HepG2 (cell line): ENCODE data around the gene CCDC158. TPM values are rescaled to one million over a fixed set of nuclear protein-coding genes. Genes with fewer than 3 reads are reported as not detected.

Experiments
- CENPT ChIP-seq: sonication (generic); formaldehyde crosslinking; IDR thresholded peaks from 2 replicates; pipeline ENCODE4 v1.8.0; 2022; ENCODE audit warnings: low read depth, mild to moderate bottlenecking, moderate library complexity, missing genetic modification reagents
- FOSL1 ChIP-seq: sonication (generic); formaldehyde crosslinking; IDR thresholded peaks from 2 replicates; pipeline ENCODE4 v1.9.0; 2021; ENCODE audit warnings: missing genetic modification reagents, borderline replicate concordance
- MIXL1 ChIP-seq: IDR thresholded peaks from 2 replicates; pipeline ENCODE4 v1.6.1; 2016
- MXD4 ChIP-seq: IDR thresholded peaks from 2 replicates; pipeline ENCODE4 v1.6.1; 2016; ENCODE audit warnings: mild to moderate bottlenecking, missing biosample characterization, missing genetic modification reagents
- RARA ChIP-seq: IDR thresholded peaks from 2 replicates; pipeline ENCODE4 v1.6.1; 2016; ENCODE audit warnings: missing genetic modification reagents, missing compliant biosample characterization
- RARG ChIP-seq: sonication (generic); formaldehyde crosslinking; IDR thresholded peaks from 2 replicates; pipeline ENCODE4 v1.4.0; 2020; ENCODE audit warnings: low read depth, mild to moderate bottlenecking, missing genetic modification reagents
- SETDB1 ChIP-seq: sonication (generic); formaldehyde crosslinking; IDR thresholded peaks from 2 replicates; pipeline ENCODE4 v1.5.1; 2020; ENCODE audit warnings: missing genetic modification reagents, mild to moderate bottlenecking, borderline replicate concordance
- SNRNP70 ChIP-seq: fragments of 200-400 bp; formaldehyde crosslinking; IDR thresholded peaks from 2 replicates; pipeline ENCODE4 v1.6.1; 2017; ENCODE audit warnings: mild to moderate bottlenecking, low read depth, low read length, moderate library complexity
- SUZ12 ChIP-seq: fragments of 150-350 bp; IDR thresholded peaks from 2 replicates; pipeline ENCODE4 v1.6.1; 2014; ENCODE audit warnings: low read depth, low read length
- ZC3H4 ChIP-seq: sonication (generic); formaldehyde crosslinking; IDR thresholded peaks from 2 replicates; pipeline ENCODE4 v1.4.0; 2020; ENCODE audit warnings: missing genetic modification reagents, borderline replicate concordance
- ZNF138 ChIP-seq: sonication (generic); formaldehyde crosslinking; IDR thresholded peaks from 2 replicates; pipeline ENCODE4 v1.5.0; 2020; ENCODE audit warnings: mild to moderate bottlenecking, low read depth, missing genetic modification reagents
- ZNF160 ChIP-seq: sonication (generic); formaldehyde crosslinking; IDR thresholded peaks from 2 replicates; pipeline ENCODE4 v1.8.0; 2022; ENCODE audit warnings: mild to moderate bottlenecking, inconsistent platforms, missing genetic modification reagents
- ZNF225 ChIP-seq: sonication (generic); formaldehyde crosslinking; IDR thresholded peaks from 2 replicates; pipeline ENCODE4 v1.4.0; 2020; ENCODE audit warnings: mild to moderate bottlenecking, missing genetic modification reagents
- ZNF230 ChIP-seq: sonication (generic); formaldehyde crosslinking; IDR thresholded peaks from 2 replicates; pipeline ENCODE4 v1.4.0; 2020; ENCODE audit warnings: mild to moderate bottlenecking, missing genetic modification reagents
- ZNF292 ChIP-seq: sonication (generic); formaldehyde crosslinking; IDR thresholded peaks from 2 replicates; pipeline ENCODE4 v1.8.1; 2022; ENCODE audit warnings: mild to moderate bottlenecking, low read depth, missing genetic modification reagents, borderline replicate concordance
- ZNF510 ChIP-seq: sonication (generic); formaldehyde crosslinking; IDR thresholded peaks from 2 replicates; pipeline ENCODE4 v1.4.0; 2020; ENCODE audit warnings: low read depth, mild to moderate bottlenecking, missing genetic modification reagents
- ZNF577 ChIP-seq: sonication (generic); formaldehyde crosslinking; IDR thresholded peaks from 2 replicates; pipeline ENCODE4 v1.4.0; 2020; ENCODE audit warnings: mild to moderate bottlenecking, low read depth, missing genetic modification reagents, borderline replicate concordance
- ZNF883 ChIP-seq: sonication (generic); formaldehyde crosslinking; IDR thresholded peaks from 2 replicates; pipeline ENCODE4 v1.5.1; 2020; ENCODE audit warnings: mild to moderate bottlenecking, missing genetic modification reagents; ENCODE audit errors: not compliant biosample characterization
- polyA plus RNA-seq, 8 experiments: library from polyadenylated mRNA; depleted of rRNA in 3 of 8; stranded (reverse) in 7 of 8; unstranded in 1 of 8; fragments of >200 nt; fragmentation: Illumina TruSeq in 4 of 8; extraction: Trizol in 4 of 8; gene quantifications; 2 replicates each; pipeline versions ENCODE4 v1.2.1 to v1.2.3, GENCODE V29; 2011 to 2016; ENCODE audit warnings: low read depth in 4 of 8, missing spikeins in 1 of 8, mixed read lengths in 1 of 8; ENCODE audit not compliant: insufficient read depth in 1 of 8
- total RNA-seq, 5 experiments: library from RNA; depleted of rRNA; stranded (reverse); fragments of >200 nt; fragmentation: Illumina TruSeq; extraction: Trizol; gene quantifications; 2 replicates each; pipeline ENCODE4 v1.2.3, GENCODE V29; 2016; ENCODE audit warnings: low read depth in 1 of 5
- TF ChIP-seq, protein P1 (sequence below): sonication (generic); formaldehyde crosslinking; IDR thresholded peaks from 2 replicates; pipeline ENCODE4 v1.4.0; 2020; ENCODE audit warnings: missing genetic modification reagents, mild to moderate bottlenecking, borderline replicate concordance
- TF ChIP-seq, protein P2 (sequence below): sonication (generic); formaldehyde crosslinking; IDR thresholded peaks from 2 replicates; pipeline ENCODE4 v1.4.0; 2020; ENCODE audit warnings: missing genetic modification reagents
- TF ChIP-seq, protein P3 (sequence below): sonication (generic); formaldehyde crosslinking; IDR thresholded peaks from 2 replicates; pipeline ENCODE4 v1.8.0; 2022; ENCODE audit warnings: mild to moderate bottlenecking, missing genetic modification reagents, moderate library complexity

CCDC158 gene
- total and polyA plus RNA-seq, 2 of the 13 experiments (the other 11 are each of a cell fraction or from before 2014, with no cell fraction given), result not detected

DNA sequence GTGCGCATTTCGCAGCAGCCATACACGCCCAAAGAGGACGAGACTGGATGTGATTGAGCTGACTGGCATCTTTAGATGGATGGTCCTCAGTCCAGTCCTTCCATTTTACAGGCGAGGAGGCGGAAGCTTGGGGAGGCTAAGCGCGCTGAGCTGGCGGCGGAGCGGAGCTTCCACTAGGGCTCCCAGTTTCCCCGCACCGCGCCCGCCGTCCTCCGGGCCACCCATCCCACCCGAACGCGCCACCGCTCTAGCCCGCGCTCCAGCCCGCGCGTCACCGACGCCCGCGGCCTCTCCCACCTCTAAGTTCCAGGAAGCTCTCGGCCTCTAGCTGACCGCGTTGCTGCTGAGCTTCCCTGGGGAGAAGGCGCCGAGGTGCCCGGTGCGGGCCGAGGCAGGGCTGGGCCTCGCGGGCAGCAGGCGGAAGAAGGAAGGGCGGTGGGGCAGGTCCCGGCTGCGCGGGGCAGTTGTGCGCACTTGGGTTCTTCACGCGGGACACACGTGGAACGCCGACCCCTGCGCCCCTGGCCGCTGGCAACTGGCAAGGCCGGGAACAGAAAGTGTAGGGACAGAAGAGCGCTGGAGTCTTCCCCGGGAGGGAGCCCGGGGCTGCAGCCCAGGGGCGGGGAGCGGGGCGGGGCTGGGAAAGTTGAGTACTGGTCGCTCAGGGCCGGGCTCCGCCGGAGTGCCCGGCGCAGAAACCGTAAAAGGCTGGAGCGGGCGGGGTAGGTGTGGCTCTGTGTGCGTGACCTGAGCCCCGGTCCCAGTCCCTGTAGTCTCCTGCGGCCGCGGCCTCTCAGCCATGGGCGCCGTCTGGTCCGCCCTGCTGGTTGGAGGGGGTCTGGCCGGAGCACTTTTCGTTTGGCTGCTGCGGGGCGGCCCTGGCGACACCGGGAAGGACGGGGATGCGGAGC is 114.7 kb downstream of the CCDC158 start, which contains the start of gene STBD1 (continued):
- TF ChIP-seq, protein P1, sequence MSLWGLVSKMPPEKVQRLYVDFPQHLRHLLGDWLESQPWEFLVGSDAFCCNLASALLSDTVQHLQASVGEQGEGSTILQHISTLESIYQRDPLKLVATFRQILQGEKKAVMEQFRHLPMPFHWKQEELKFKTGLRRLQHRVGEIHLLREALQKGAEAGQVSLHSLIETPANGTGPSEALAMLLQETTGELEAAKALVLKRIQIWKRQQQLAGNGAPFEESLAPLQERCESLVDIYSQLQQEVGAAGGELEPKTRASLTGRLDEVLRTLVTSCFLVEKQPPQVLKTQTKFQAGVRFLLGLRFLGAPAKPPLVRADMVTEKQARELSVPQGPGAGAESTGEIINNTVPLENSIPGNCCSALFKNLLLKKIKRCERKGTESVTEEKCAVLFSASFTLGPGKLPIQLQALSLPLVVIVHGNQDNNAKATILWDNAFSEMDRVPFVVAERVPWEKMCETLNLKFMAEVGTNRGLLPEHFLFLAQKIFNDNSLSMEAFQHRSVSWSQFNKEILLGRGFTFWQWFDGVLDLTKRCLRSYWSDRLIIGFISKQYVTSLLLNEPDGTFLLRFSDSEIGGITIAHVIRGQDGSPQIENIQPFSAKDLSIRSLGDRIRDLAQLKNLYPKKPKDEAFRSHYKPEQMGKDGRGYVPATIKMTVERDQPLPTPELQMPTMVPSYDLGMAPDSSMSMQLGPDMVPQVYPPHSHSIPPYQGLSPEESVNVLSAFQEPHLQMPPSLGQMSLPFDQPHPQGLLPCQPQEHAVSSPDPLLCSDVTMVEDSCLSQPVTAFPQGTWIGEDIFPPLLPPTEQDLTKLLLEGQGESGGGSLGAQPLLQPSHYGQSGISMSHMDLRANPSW (CRISPR knock-in tag), result no peak
- TF ChIP-seq RARG (CRISPR knock-in tag) (no peak; the same call in 1 of the 2 replicates), ZNF883 (CRISPR knock-in tag) (no peak), ZNF292 (CRISPR knock-in tag) (peak; percentile 39; the same call in 1 of the 2 replicates), ZNF230 (CRISPR knock-in tag) (no peak; the same call in none of the 2 replicates), ZC3H4 (no peak), SUZ12 (no peak), ZNF160 (CRISPR knock-in tag) (peak; percentile 43; the same call in 1 of the 2 replicates), ZNF138 (no peak), MIXL1 (CRISPR knock-in tag) (no peak; the same call in 1 of the 2 replicates), SETDB1 (CRISPR knock-in tag) (no peak), SNRNP70 (no peak), RARA (peak; percentile 24; the same call in 1 of the 2 replicates), MXD4 (peak; percentile 90), ZNF225 (CRISPR knock-in tag) (peak; percentile 94; the same call in 1 of the 2 replicates), ZNF510 (CRISPR knock-in tag) (0 out of 2 replicates have a peak, but pooled peaks have one; percentile 32), CENPT (CRISPR knock-in tag) (no peak), ZNF577 (CRISPR knock-in tag) (no peak), FOSL1 (CRISPR knock-in tag) (0 out of 2 replicates have a peak, but pooled peaks have one; percentile 52)
- TF ChIP-seq, protein P2, sequence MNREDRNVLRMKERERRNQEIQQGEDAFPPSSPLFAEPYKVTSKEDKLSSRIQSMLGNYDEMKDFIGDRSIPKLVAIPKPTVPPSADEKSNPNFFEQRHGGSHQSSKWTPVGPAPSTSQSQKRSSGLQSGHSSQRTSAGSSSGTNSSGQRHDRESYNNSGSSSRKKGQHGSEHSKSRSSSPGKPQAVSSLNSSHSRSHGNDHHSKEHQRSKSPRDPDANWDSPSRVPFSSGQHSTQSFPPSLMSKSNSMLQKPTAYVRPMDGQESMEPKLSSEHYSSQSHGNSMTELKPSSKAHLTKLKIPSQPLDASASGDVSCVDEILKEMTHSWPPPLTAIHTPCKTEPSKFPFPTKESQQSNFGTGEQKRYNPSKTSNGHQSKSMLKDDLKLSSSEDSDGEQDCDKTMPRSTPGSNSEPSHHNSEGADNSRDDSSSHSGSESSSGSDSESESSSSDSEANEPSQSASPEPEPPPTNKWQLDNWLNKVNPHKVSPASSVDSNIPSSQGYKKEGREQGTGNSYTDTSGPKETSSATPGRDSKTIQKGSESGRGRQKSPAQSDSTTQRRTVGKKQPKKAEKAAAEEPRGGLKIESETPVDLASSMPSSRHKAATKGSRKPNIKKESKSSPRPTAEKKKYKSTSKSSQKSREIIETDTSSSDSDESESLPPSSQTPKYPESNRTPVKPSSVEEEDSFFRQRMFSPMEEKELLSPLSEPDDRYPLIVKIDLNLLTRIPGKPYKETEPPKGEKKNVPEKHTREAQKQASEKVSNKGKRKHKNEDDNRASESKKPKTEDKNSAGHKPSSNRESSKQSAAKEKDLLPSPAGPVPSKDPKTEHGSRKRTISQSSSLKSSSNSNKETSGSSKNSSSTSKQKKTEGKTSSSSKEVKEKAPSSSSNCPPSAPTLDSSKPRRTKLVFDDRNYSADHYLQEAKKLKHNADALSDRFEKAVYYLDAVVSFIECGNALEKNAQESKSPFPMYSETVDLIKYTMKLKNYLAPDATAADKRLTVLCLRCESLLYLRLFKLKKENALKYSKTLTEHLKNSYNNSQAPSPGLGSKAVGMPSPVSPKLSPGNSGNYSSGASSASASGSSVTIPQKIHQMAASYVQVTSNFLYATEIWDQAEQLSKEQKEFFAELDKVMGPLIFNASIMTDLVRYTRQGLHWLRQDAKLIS (CRISPR knock-in tag), result no peak
- TF ChIP-seq, protein P3, sequence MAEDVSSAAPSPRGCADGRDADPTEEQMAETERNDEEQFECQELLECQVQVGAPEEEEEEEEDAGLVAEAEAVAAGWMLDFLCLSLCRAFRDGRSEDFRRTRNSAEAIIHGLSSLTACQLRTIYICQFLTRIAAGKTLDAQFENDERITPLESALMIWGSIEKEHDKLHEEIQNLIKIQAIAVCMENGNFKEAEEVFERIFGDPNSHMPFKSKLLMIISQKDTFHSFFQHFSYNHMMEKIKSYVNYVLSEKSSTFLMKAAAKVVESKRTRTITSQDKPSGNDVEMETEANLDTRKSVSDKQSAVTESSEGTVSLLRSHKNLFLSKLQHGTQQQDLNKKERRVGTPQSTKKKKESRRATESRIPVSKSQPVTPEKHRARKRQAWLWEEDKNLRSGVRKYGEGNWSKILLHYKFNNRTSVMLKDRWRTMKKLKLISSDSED (CRISPR knock-in tag), result no peak
